HG03066 (cell line): ENCODE measurements around the gene RPS24.

ENCODE experiments used
- ATAC-seq: cut with Tn5 transposase; IDR thresholded peaks from one replicate; pipeline ENCODE4 v1.9.1; 2021; ENCODE audit warnings: low read depth; ENCODE audit not compliant: unreplicated experiment

RPS24 gene

GRCh38 chr10:78025685-78026364 is 7.8 kb upstream of the RPS24 start:
- no peak for ATAC-seq

- ATAC-seq = peak; percentile 3
Measured at GRCh38 chr10:78028438-78029268, 5.0 kb upstream of the RPS24 start.

GRCh38 chr10:78029269-78030226 is 4.1 kb upstream of the RPS24 start, which contains the start of gene POLR3A:
POLR3A (minus strand) TSS chr10:78029515; CDS start chr10:78029407, 108 bp downstream.
- ATAC-seq = peak; percentile 50

GRCh38 chr10:78033387-78033636 is 351 bp upstream of the RPS24 start:
- no peak for ATAC-seq

- no peak for ATAC-seq
Measured at GRCh38 chr10:78035025-78035424, 1.4 kb downstream of the RPS24 start.

- no peak for ATAC-seq
Measured at GRCh38 chr10:78035437-78035836, 1.8 kb downstream of the RPS24 start.

GRCh38 chr10:78035933-78036583 is 2.4 kb downstream of the RPS24 start:
- ATAC-seq = no peak

GRCh38 chr10:78038105-78038504 is 4.4 kb downstream of the RPS24 start:
- ATAC-seq = no peak

GRCh38 chr10:78038791-78039547 is 5.3 kb downstream of the RPS24 start:
- ATAC-seq = no peak

GRCh38 chr10:78039743-78040142 is 6.1 kb downstream of the RPS24 start:
- ATAC-seq = no peak

- ATAC-seq = no peak
Measured at GRCh38 chr10:78041170-78042057, 7.8 kb downstream of the RPS24 start.

- no peak for ATAC-seq
Measured at GRCh38 chr10:78042058-78042751, 8.5 kb downstream of the RPS24 start.

GRCh38 chr10:78042752-78043104 is 9.1 kb downstream of the RPS24 start:
- ATAC-seq = no peak

- ATAC-seq = no peak
Measured at GRCh38 chr10:78044179-78044578, 10.5 kb downstream of the RPS24 start.

- no peak for ATAC-seq
Measured at GRCh38 chr10:78044699-78045098, 11.0 kb downstream of the RPS24 start.

- ATAC-seq = peak; percentile 63
Measured at GRCh38 chr10:78045237-78045636, 11.6 kb downstream of the RPS24 start.

- no peak for ATAC-seq
Measured at GRCh38 chr10:78045856-78046255, 12.2 kb downstream of the RPS24 start.

- no peak for ATAC-seq
Measured at GRCh38 chr10:78046711-78047269, 13.1 kb downstream of the RPS24 start.
